HK-2 (cell line): ENCODE data around the gene CLIP2.

ENCODE experiments used
- DNase-seq: peaks from one replicate; pipeline ENCODE4 v3.0.0-alpha.2; 2018; ENCODE audit not compliant: unreplicated experiment

Gene CLIP2

DNA sequence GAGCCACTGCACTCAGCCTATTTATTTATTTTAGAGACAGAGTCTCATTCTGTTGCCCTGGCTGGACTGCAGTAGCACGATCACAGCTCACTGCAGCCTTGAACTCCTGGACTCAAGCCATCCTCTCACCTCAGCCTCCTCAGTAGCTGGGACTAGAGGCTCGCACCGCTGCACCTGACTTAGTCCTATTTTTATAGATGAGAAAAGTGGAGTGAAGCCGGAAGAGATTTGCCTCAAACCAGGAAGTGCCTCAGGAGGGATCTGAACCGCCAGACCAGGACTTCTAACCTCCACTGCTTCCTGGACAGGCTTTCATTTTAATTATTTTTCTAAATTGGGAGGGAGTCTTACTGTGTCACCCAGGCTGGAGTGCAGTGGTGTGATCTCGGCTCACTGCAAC is 17.5 kb upstream of the CLIP2 start:
- no peak for DNase-seq

DNA sequence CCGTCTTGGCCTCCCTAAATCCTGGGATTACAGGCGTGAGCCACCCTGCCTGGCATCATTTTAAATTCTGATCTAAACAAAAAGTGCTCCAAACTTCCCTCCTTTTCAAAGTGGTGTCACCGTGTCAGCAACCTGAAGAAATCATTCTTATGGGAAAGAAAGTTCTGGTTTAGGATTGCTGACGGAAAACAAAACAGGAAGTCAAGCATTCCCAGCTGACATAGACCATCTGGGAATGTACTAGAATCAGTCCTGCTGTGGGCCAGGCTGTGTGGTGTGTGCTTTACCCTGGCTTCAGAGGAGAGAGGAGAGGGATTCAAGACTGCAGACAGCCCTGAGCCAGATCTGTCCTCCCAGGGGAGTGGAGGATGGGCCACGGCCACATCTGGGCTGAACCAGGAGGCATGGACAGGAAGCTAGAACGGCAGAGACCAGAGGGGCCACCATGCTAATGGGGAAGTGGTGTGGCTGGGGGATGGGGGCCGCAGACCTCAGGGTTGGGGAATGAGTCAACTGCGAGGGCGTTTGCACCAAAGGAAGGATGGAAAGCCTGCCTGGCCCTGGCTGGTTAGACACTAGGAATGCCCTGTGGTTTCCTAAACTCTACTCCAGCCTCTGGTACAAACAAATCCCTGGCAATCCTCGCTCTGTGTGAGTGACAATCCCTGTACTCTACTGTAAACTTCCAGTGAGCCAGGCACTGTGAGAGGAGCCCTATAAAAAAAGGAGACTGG is 16.7 kb upstream of the CLIP2 start:
- peak; percentile 95 for DNase-seq

DNA sequence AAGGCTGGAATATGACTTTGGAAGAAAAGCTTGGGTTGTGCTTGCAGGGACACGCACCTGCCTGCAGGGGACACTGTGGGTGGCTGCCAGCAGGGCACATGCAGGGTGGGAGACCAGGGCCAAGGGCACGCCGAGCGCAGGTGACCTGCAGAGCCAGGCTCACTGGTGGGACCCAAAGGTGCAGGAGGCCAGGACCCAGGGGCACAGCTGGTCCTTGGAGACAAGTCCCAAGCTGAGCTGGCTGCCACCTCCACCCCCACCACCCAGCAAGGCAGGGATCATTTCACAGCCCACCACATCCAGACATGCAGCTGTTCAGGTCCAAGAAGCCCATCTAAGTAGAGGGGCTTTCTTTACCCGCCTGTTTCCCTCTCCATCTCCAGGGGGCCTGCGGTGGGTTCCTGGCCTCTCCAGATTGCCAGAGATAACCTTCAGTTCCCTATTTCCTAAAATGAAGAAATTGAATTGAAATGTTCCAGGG is 13.8 kb upstream of the CLIP2 start:
- DNase-seq, result no peak

DNA sequence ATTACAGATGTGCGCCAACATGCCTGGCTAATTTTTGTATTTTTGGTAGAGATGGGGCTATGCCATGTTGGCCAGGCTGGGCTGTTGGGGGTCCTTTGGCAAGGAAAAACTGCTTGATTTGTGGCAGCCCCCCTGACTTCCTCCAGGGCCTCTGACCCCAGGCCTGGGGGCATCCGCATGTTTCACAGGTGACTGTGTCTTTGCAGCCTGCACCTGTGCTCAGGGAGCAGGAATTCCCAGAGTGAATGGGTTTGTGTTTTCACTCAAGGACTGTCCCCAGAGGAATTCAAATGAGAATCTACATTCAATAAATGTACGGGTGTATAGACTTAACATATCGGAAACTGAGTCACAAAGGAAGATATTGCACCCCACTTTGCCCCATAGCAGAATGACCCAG is 11.6 kb upstream of the CLIP2 start:
- DNase-seq, result no peak

DNA sequence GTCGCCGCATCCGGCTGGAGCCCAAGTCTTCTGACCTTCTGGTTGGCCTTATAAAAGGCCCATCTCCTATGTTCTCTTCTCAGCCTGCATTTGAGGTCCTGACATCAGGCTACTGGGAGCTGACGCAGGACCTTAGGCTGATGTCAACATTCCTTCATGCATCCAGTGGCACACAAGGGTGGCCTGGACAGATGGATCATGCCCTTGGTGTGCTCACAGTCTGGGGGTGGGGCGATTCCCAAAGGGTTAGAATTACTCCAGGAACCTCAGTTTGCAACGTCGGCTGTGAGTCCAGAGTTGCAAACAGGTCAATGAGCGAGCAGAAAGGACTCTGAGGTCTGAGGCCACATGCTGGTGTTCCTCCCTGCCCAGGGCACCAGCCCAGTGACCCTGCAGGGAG is 8.2 kb upstream of the CLIP2 start:
- peak; percentile 28 for DNase-seq

- no peak for DNase-seq
Observed at GRCh38 chr7:74282748-74283459, 6.3 kb upstream of the CLIP2 start.

GRCh38 chr7:74283858-74284447 is 5.3 kb upstream of the CLIP2 start:
- no peak for DNase-seq

- no peak for DNase-seq
Observed at GRCh38 chr7:74284781-74285259, 4.4 kb upstream of the CLIP2 start.

DNA sequence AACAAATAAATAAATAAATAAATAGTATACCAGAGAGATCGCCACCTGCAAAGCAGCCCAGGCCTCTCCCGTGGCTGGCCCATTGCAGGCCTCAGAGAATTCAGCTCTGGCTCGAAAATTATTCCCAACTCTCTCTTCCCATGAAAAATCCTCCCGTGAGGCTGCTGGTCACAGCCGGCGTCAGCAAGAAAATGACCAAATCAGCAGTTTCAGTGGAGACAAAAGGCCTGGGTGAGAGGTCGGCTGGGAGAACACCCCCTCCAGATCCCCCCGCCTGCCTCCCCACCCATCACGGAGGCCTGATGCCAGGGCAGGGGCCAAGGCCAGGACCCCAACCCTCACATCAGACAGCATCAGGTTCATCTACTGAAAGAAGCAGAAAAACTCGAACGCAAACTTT is 3.1 kb upstream of the CLIP2 start:
- no peak for DNase-seq

- DNase-seq, result no peak
Observed at GRCh38 chr7:74287303-74288033, 1.7 kb upstream of the CLIP2 start.

GRCh38 chr7:74288034-74288881 is 949 bp upstream of the CLIP2 start:
- peak; percentile 60 for DNase-seq

GRCh38 chr7:74289659-74290552 is 699 bp downstream of the CLIP2 start:
- peak; percentile 55 for DNase-seq

GRCh38 chr7:74290553-74290950 is 1.3 kb downstream of the CLIP2 start:
- no peak for DNase-seq

- DNase-seq, result no peak
Observed at GRCh38 chr7:74290981-74291441, 1.8 kb downstream of the CLIP2 start.

GRCh38 chr7:74291535-74291934 is 2.3 kb downstream of the CLIP2 start:
- DNase-seq, result no peak

- DNase-seq, result no peak
Observed at GRCh38 chr7:74292757-74293576, 3.8 kb downstream of the CLIP2 start.

GRCh38 chr7:74293577-74293908 is 4.3 kb downstream of the CLIP2 start:
- no peak for DNase-seq

DNA sequence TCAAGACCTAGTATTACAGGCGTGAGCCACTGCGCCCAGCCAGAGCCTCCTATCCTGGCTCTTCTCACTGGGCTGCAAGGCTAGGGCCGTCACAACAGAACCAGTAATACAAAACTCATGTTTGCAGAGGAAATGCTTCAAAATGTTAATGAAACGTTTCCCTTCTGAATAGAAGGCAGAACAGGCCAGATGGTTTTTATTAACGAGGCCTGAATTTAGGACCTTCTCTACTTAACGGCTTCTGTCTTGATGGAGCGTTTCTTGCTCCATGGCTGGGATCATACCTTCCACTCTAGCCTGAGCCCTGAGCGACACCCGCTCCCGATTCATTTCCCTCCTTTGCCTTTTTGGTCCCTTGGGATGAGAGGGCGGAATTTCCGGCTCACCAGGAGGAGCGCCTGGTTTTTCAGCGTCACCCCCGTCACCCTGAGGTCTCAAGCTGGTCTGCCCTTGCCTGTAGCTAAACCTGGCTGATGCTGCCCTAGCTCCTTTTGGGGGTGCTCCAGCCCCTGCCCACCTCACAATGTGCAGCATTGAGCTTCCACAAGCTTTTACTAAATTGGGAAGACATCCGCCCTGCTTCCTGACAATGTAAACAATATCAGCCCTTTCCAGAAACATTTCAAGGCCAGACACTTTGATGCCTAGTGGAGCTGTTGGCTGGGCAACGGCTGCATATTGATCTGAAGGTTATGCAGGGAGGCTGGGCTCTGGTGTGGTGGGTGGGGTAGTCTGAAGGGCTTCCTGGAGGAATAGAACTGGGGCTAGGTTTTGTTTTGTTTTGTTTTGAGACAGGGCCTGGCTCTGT is 5.2 kb downstream of the CLIP2 start:
- DNase-seq, result no peak
